Suppressor macrophage treated with lipopolysaccharide for 1 hour (primary cell): ENCODE results near the gene ADH6.
"Not testable (repeated sequence)": the region's sequence is repeated elsewhere in the genome, so short reads cannot be mapped to it uniquely, and the experiment has no call there.

Source experiments
- DNase-seq, 3 donors: peaks; one replicate each; pipeline ENCODE4 v3.0.0-alpha.2; 2020 to 2022

ADH6 gene

GRCh38 chr4:99219072-99219471 is at the start of gene ADH6:
TSS of gene ADH6 (minus strand) at chr4:99219246. CDS start at chr4:99219152, 94 bp downstream.
- no peak for DNase-seq

- DNase-seq = no peak
These were observed 45.9 kb upstream of the ADH6 start for GRCh38 chr4:99264927-99265326.

GRCh38 chr4:99252746-99253145 is 33.7 kb upstream of the ADH6 start:
- DNase-seq = no peak

- no peak for DNase-seq
These were observed 29.7 kb upstream of the ADH6 start for GRCh38 chr4:99248714-99249113.

- no peak for DNase-seq
These were observed 16.9 kb upstream of the ADH6 start for GRCh38 chr4:99235955-99236354.

GRCh38 chr4:99234331-99235010 is 15.4 kb upstream of the ADH6 start:
- DNase-seq = no peak

- DNase-seq = not testable (repeated sequence)
These were observed 14.4 kb upstream of the ADH6 start for GRCh38 chr4:99233397-99233796.

GRCh38 chr4:99228706-99229105 is 9.7 kb upstream of the ADH6 start:
- not testable (repeated sequence) for DNase-seq

GRCh38 chr4:99227646-99228045 is 8.6 kb upstream of the ADH6 start:
- DNase-seq = not testable (repeated sequence)

- DNase-seq = no peak
These were observed 2.9 kb upstream of the ADH6 start for GRCh38 chr4:99221980-99222379.

- no peak for DNase-seq
These were observed 433 bp upstream of the ADH6 start for GRCh38 chr4:99219479-99219878.

- no peak for DNase-seq
These were observed 3.5 kb downstream of the ADH6 start for GRCh38 chr4:99215521-99215920.

GRCh38 chr4:99210789-99211188 is 8.3 kb downstream of the ADH6 start:
- no peak for DNase-seq

- no peak for DNase-seq
These were observed 9.4 kb downstream of the ADH6 start for GRCh38 chr4:99209671-99210070.

GRCh38 chr4:99208719-99209075 is 10.3 kb downstream of the ADH6 start:
- DNase-seq = no peak

- no peak for DNase-seq
These were observed 10.9 kb downstream of the ADH6 start for GRCh38 chr4:99207911-99208718.

GRCh38 chr4:99207069-99207743 is 11.8 kb downstream of the ADH6 start:
- DNase-seq = no peak

- no peak for DNase-seq
These were observed 13.7 kb downstream of the ADH6 start for GRCh38 chr4:99205153-99205979.

GRCh38 chr4:99202536-99202935 is 16.5 kb downstream of the ADH6 start:
- no peak for DNase-seq

- DNase-seq = no peak
These were observed 17.0 kb downstream of the ADH6 start for GRCh38 chr4:99202094-99202493.

GRCh38 chr4:99201690-99202089 is 17.4 kb downstream of the ADH6 start:
- DNase-seq = no peak

- no peak for DNase-seq
These were observed 18.9 kb downstream of the ADH6 start for GRCh38 chr4:99200138-99200537.

- no peak for DNase-seq
These were observed 28.7 kb downstream of the ADH6 start for GRCh38 chr4:99190336-99190735.
